Lower lobe of right lung (tissue), 2 donors: ENCODE data around the gene ZNF524. TPM values are rescaled to one million over a fixed set of nuclear protein-coding genes. Genes with fewer than 3 reads are reported as not detected.

ENCODE experiments used
- ATAC-seq, 2 donors: fragments of 200-7000 bp; cut with Tn5 transposase; one replicate each; pipeline ENCODE4 v1.9.1; 2020 to 2022; ENCODE audit warnings: mild to moderate bottlenecking in 2 of 2, moderate library complexity in 2 of 2
- DNase-seq: peaks from one replicate; pipeline ENCODE4 v3.0.0-alpha.2; 2020
- H3K27ac ChIP-seq: fragments of 200-600 bp; one replicate; pipeline ENCODE4 v1.8.0; 2022
- H3K27me3 ChIP-seq: fragments of 200-600 bp; one replicate; pipeline ENCODE4 v1.8.0; 2022; ENCODE audit warnings: low read depth
- H3K36me3 ChIP-seq: fragments of 200-600 bp; one replicate; pipeline ENCODE4 v1.8.0; 2022; ENCODE audit warnings: mild to moderate bottlenecking
- H3K4me1 ChIP-seq: fragments of 200-600 bp; one replicate; pipeline ENCODE4 v1.8.0; 2022
- H3K4me3 ChIP-seq: fragments of 200-600 bp; one replicate; pipeline ENCODE4 v1.8.0; 2022; ENCODE audit warnings: mild to moderate bottlenecking
- H3K9me3 ChIP-seq: fragments of 200-600 bp; one replicate; pipeline ENCODE4 v1.8.0; 2022
- CTCF ChIP-seq: fragments of 200-600 bp; IDR thresholded peaks from one replicate; pipeline ENCODE4 v1.8.0; 2022; ENCODE audit warnings: antibody characterized with exemption, mild to moderate bottlenecking
- intact Hi-C: fragments of 100-400 bp; cut with DNase I; formaldehyde crosslinking; loops from one replicate; pipeline ENCODE4 v1.11.0; 2022
- total RNA-seq: library from RNA; stranded (reverse); fragmentation: NEBNext Ultra II Directional; extraction: Animal tissue kit (Norgen Biotek cat#: 25700); gene quantifications from one replicate; pipeline ENCODE4 v1.2.1, GENCODE V29; 2021
- donor health status: DM: no; HTN: yes; CAD: no; lungs with severe emphysema.

Gene ZNF524
- total RNA-seq, 1 donor from 2014 or later, result 33.4 TPM

GRCh38 chr19:55645512-55645881 is 45.4 kb downstream of the ZNF524 start:
- Histone ChIP-seq H3K36me3 (peaks cover 12% of the 10 kb centered on the region), H3K27ac (no peak overlapping the region), H3K9me3 (no peaks in the 10 kb centered on the region), H3K27me3 (no peaks in the 10 kb centered on the region), H3K4me3 (no peak overlapping the region), H3K4me1 (peaks cover 52% of the 10 kb centered on the region)
- DNase-seq (no peak), ATAC-seq (no peak)
- intact Hi-C loops, result no loop called here
- no peak for TF ChIP-seq CTCF

- H3K27me3 ChIP-seq, result no peaks in the 10 kb centered on the region
- peaks cover 45% of the 10 kb centered on the region for H3K4me1 ChIP-seq
- H3K4me3 ChIP-seq, result peak overlapping the region; percentile 90
- no peak for TF ChIP-seq CTCF
- ATAC-seq, result no peak
- no peak for DNase-seq
- H3K27ac ChIP-seq, result peak overlapping the region; percentile 84
- intact Hi-C loops, result no loop called here
- H3K9me3 ChIP-seq, result no peaks in the 10 kb centered on the region
- peaks cover 12% of the 10 kb centered on the region for H3K36me3 ChIP-seq
These were observed 47.0 kb downstream of the ZNF524 start for GRCh38 chr19:55646889-55647731.

- Histone ChIP-seq H3K27ac (peak within 1 kb of the TSS; percentile 84), H3K9me3 (no peaks in the 10 kb centered on the region), H3K4me1 (peaks cover 38% of the 10 kb centered on the region), H3K4me3 (peak within 1 kb of the TSS; percentile 90), H3K27me3 (no peaks in the 10 kb centered on the region), H3K36me3 (peaks cover 18% of the 10 kb centered on the region)
- intact Hi-C loops, result no loop called here
- TF ChIP-seq CTCF, result no peak
- peak; percentile 63 to 71 for ATAC-seq
- peak; percentile 79 for DNase-seq
These were observed 47.9 kb downstream of the ZNF524 start, which contains the start of gene CCDC106 for GRCh38 chr19:55647732-55648584. TSS of gene CCDC106 (plus strand) at chr19:55648212. CDS start at chr19:55649047, 835 bp downstream.

GRCh38 chr19:55648585-55649267 is 48.6 kb downstream of the ZNF524 start:
- H3K4me1 ChIP-seq, result peaks cover 41% of the 10 kb centered on the region
- no peaks in the 10 kb centered on the region for H3K27me3 ChIP-seq
- DNase-seq (no peak), ATAC-seq (no peak)
- intact Hi-C loops, result no loop called here
- peak overlapping the region; percentile 90 for H3K4me3 ChIP-seq
- no peak for TF ChIP-seq CTCF
- H3K9me3 ChIP-seq, result no peaks in the 10 kb centered on the region
- peaks cover 18% of the 10 kb centered on the region for H3K36me3 ChIP-seq
- peak overlapping the region; percentile 84 for H3K27ac ChIP-seq
